ENCODE measurements around the gene ANO4. TPM values are rescaled to one million over a fixed set of nuclear protein-coding genes. Genes with fewer than 3 reads are reported as not detected.

The ANO4 gene
- polyA plus RNA-seq, 1 donor from 2014 or later = not detected

DNA sequence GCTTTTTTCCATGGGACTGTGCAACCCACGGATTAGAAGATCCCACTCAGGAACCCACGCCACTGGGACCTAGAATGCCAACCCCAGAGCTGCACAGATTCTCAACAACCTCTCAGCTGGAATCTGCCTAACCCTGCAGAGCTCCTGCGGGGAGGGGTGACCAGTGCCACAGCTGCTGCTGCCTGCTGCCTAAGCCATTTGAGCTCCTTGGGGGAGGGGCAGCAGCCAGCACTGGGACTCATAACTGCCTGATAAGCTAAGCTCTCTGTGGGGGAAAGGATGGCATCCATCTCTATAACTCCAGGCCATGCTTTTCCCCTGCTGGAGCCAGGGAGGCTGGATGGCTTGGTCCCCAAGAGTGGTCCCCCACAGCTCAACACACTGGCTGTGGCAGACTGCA is 232.6 kb downstream of the ANO4 start:
- peaks cover 3% of the 10 kb centered on the region for H3K36me3 Mint-ChIP-seq
- H3K4me1 Mint-ChIP-seq = no peaks in the 10 kb centered on the region
- no peak overlapping the region for H3K27ac Mint-ChIP-seq
- no peaks in the 10 kb centered on the region for H3K27me3 Mint-ChIP-seq
- no peak overlapping the region for H3K4me3 Mint-ChIP-seq
- peaks cover 9 to 17% (median 16%) of the 10 kb centered on the region in 3 donors for H3K9me3 Mint-ChIP-seq

DNA sequence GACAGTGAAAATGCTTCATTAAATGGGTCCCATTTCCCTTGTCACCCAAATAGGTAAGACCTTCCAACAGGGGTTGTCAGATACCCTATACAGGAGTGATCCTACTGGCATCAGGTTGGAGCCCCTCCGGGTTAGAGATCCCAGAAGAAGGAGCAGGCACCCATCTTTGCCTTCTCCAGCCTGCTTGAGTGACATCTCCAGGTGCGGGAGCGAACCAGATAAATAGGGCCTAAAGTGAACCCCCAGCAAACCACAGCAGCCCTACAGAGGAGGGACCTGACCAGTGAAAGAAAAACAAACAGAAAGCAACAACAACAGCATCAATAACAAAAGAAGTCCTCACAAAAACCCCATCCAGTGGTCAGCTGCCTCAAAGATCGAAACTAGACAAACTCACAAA is 233.2 kb downstream of the ANO4 start:
- Mint-ChIP-seq H3K27me3 (no peaks in the 10 kb centered on the region), H3K36me3 (peaks cover 3% of the 10 kb centered on the region), H3K4me3 (no peak overlapping the region), H3K4me1 (no peaks in the 10 kb centered on the region), H3K27ac (no peak overlapping the region), H3K9me3 (peaks cover 10 to 17% (median 15%) of the 10 kb centered on the region in 3 donors)

DNA sequence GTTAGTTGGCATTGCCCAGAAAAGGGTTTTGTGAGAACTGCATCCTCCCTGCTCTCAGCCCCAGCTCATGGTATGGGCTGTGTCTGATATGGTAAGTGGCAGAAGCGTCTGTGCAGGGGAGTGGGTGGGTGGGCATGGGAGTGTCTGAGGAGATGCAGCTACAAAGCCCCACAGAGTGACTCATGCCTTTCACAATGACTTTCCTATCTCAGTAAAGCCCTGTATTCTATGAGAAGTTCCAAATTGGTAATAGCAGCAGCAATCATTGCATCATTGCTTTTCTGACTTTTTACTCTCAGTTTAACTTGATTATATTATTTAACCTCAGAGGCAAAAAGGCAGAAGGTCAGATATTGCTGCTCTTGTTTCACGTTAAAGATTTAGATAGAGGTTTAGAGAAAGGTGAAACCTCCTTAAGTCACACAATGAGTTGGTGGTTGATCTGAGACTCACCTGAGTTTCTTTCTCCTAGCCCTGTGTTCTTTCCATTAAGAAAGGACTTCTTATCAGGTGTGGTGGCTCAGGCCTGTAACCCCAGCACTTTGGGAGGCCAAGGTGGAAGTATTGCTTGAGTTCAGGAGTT is 243.8 kb downstream of the ANO4 start:
- Mint-ChIP-seq H3K9me3 (peaks cover 0 to 2% (median 0%) of the 10 kb centered on the region in 3 donors), H3K4me1 (no peaks in the 10 kb centered on the region), H3K27me3 (no peaks in the 10 kb centered on the region), H3K4me3 (no peak overlapping the region), H3K36me3 (no peaks in the 10 kb centered on the region), H3K27ac (no peak overlapping the region)

DNA sequence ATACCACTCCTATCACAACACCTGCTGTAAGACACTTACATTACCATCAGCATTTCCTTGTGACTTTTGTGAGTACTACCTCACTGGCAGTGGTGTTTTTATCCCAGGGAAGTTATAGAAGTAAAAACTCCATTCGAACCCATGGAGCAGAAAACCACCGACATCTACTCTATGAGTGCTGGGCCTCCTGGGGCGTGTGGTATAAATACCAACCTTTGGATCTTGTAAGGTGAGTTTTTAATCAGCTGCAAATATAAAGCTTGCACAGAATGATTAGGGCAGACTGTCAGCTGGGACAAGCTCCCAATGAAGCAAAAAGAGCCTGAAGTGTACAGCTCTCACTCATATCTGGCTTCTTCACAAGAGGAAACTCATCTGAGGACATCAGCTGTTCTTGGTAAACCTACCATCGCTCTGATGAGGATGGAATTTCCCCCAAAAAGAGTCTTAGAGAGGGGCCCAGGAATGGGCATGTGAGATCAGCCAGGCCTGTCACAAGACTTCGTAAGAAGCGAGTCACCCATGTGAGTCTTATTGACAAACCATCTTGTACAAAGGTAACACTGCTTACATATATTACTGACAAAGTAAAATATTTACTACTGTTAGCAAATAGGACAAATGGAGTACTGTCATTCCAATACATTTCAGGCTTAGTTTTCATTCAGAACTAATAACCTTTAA is 245.4 kb downstream of the ANO4 start:
- Mint-ChIP-seq H3K27ac (no peak overlapping the region), H3K36me3 (no peaks in the 10 kb centered on the region), H3K27me3 (no peaks in the 10 kb centered on the region), H3K9me3 (peaks cover 0 to 2% (median 0%) of the 10 kb centered on the region in 3 donors), H3K4me1 (no peaks in the 10 kb centered on the region), H3K4me3 (no peak overlapping the region)

DNA sequence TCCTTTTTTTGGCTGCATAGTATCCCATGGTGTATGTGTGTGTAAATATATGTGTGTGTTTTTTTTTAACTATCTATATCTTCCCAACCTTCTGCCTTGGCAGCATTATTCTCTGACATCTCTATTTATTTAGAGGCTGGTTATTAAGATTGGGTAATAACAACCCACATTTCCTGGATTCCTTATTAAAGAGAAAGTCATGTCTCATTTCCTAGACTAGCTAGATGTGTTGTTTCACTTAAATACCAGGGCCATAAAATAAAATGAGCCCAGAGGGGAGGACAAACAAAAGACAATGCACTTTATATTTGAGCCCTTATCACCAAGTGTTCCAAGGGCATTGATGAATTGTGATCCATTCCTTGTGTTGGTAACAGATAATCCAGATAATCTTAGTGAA is 246.4 kb downstream of the ANO4 start:
- H3K27me3 Mint-ChIP-seq = no peaks in the 10 kb centered on the region
- no peak overlapping the region for H3K4me3 Mint-ChIP-seq
- no peak overlapping the region for H3K27ac Mint-ChIP-seq
- peaks cover 0 to 2% (median 0%) of the 10 kb centered on the region in 3 donors for H3K9me3 Mint-ChIP-seq
- H3K36me3 Mint-ChIP-seq = peaks cover 2% of the 10 kb centered on the region
- no peaks in the 10 kb centered on the region for H3K4me1 Mint-ChIP-seq

DNA sequence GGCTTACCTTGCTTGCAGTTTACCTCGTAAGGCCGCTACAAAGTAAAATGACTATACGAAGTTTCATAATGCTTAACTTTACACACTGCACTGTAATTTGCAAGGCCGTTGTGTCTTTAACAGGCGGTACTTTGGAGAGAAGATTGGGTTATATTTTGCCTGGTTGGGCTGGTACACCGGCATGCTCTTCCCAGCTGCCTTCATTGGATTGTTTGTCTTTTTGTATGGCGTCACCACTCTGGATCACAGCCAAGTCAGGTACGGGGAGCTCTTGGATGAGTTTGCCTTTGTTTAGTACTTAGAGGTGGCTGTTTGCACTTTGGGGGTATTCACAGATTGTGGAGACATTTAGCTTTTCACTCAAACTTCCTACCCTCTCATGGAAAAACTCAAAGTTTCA is 247.6 kb downstream of the ANO4 start:
- Mint-ChIP-seq H3K27me3 (peaks cover 3% of the 10 kb centered on the region), H3K4me1 (no peaks in the 10 kb centered on the region), H3K9me3 (peaks cover 0 to 2% (median 0%) of the 10 kb centered on the region in 3 donors), H3K4me3 (no peak overlapping the region), H3K36me3 (peaks cover 2% of the 10 kb centered on the region), H3K27ac (no peak overlapping the region)

DNA sequence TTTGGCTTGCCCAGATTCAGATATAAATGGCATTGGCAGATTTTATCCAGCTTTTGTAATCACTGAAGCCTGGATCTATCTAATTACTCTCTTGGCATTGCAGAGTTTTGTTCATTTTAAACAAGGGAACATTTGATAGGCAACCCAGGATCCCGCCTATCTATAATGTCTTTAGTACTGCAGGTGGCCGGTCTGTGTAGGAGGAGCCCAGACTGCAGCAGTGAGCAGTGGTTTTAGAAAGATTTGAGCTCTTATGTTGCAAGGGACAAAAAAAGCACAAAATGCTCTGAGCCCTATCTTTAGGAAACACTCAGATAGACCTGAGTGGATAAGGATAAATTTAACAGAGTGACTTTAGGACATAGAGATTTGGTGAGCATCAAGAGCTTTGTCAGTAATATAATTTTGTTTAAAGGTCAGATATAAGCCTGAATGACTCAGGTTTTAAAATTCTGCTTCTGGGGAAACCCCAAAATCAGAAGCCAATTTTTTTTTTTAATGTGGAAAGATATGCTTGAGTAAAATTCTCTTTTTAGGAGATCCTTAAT is 250.0 kb downstream of the ANO4 start:
- Mint-ChIP-seq H3K9me3 (peaks cover 0 to 2% (median 0%) of the 10 kb centered on the region in 3 donors), H3K4me3 (no peak overlapping the region), H3K27ac (no peak overlapping the region), H3K36me3 (peaks cover 2% of the 10 kb centered on the region), H3K4me1 (no peaks in the 10 kb centered on the region), H3K27me3 (peaks cover 3% of the 10 kb centered on the region)

DNA sequence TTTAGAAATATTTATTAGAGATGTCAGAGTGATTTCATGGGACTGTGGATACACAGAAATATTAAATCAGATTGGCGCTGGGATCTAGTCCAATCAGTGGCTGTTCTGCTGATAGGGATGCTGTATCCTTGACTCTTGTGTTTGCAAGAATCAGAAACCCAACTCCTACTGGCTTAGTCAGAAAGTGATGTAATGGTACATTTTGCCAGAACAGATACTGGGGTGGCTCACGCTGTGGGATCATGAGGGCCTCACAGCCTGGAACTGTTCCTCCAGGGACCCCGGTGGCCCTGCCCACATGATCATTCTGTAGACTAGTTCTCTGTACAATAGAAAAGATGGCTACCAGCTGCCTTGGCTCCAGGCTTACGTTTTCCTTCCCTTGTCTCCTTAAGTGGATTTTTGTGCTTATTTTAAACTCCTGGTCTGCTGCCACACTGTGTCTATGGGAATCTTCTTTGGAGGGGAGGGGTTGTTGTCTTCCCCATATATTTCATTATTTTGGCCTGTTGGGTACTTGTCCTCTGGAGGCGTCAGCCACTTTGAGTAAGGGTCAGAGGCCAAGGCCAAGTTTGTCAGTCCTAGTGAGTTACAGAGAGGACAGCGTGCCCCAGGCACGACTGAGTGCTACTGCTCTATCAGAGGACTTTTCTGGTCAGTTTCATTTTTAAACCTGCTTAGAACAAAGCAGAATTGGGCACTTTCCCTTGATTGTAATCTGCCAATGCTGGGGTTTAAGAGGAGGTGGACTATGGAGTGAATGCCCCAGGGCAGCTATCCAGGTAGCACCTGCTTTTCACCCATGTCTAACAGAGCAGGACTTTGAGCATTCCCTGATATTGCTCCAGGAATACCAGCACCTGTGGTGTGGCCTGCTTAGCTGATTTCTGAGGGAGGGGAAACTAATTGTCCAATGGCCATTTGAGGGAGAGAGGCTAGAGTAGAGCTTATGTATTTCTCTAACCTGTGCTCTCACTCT is 251.2 kb downstream of the ANO4 start:
- Mint-ChIP-seq H3K4me1 (no peaks in the 10 kb centered on the region), H3K27me3 (peaks cover 3% of the 10 kb centered on the region), H3K36me3 (peaks cover 2% of the 10 kb centered on the region), H3K9me3 (peaks cover 0 to 2% (median 0%) of the 10 kb centered on the region in 3 donors), H3K27ac (no peak overlapping the region), H3K4me3 (no peak overlapping the region)

DNA sequence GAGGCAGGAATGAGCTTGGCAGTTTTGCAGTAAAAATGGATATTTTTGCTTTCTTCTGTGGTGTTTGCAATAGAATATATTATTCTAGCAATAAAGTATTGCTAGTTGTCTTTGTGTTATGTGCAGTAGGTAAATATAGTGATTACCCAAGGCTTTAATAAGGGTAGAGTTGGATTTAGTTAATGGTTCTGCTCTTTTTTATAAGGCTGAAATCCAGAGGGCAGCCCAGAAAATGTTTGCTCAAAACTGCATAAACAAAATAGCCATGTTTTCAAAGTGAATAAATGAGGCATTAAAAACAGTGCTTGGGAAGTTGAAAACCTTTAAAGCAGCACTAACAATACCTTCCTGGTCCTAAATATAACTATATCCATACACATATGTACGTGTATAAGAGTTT is 253.1 kb downstream of the ANO4 start:
- no peaks in the 10 kb centered on the region for H3K4me1 Mint-ChIP-seq
- peaks cover 0 to 2% (median 0%) of the 10 kb centered on the region in 3 donors for H3K9me3 Mint-ChIP-seq
- H3K27ac Mint-ChIP-seq = no peak overlapping the region
- H3K36me3 Mint-ChIP-seq = peaks cover 2% of the 10 kb centered on the region
- no peak overlapping the region for H3K4me3 Mint-ChIP-seq
- peaks cover 3% of the 10 kb centered on the region for H3K27me3 Mint-ChIP-seq

DNA sequence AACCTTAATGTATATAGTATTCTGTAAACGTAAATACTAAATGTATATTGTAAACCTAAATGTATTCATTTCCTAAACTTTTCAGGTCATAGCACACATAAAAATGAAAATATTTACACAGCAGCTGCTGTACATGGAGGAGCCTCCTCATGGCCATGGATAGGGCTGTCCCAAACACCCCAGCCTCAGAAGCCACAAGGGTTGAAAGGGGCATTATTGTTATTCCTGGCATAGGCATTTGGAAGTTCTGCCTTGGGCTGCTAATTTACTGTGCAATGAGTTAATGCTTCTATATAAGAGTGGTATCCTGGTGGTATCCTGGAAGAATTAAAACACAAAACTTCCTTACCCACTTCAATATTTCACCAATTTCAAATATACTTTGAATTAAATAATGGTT is 256.1 kb downstream of the ANO4 start:
- Mint-ChIP-seq H3K27ac (no peak overlapping the region), H3K4me3 (no peak overlapping the region), H3K36me3 (peaks cover 3% of the 10 kb centered on the region), H3K9me3 (peaks cover 0 to 3% (median 0%) of the 10 kb centered on the region in 3 donors), H3K4me1 (no peaks in the 10 kb centered on the region), H3K27me3 (peaks cover 3% of the 10 kb centered on the region)

DNA sequence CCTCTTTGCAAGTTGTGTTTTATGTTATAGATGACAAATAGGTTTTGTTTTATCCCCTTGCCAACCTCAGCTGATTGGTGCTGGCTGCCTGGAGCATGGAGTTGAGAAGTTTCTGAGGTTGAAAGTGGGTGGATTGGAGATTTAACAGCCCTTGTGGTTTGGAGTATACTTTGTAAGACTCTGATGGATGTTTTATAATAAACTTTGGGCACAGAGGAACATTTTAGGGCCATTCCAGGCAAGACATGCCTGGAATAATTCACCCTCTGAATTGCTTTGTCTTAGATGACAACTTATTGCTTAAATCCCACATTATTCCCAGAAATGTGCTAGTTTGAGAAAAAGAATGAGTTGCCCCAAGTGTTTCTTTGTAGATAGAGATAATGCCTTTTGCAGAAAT is 256.6 kb downstream of the ANO4 start:
- Mint-ChIP-seq H3K9me3 (peaks cover 0 to 6% (median 0%) of the 10 kb centered on the region in 3 donors), H3K36me3 (peaks cover 1% of the 10 kb centered on the region), H3K27me3 (peaks cover 3% of the 10 kb centered on the region), H3K27ac (no peak overlapping the region), H3K4me1 (no peaks in the 10 kb centered on the region), H3K4me3 (no peak overlapping the region)

DNA sequence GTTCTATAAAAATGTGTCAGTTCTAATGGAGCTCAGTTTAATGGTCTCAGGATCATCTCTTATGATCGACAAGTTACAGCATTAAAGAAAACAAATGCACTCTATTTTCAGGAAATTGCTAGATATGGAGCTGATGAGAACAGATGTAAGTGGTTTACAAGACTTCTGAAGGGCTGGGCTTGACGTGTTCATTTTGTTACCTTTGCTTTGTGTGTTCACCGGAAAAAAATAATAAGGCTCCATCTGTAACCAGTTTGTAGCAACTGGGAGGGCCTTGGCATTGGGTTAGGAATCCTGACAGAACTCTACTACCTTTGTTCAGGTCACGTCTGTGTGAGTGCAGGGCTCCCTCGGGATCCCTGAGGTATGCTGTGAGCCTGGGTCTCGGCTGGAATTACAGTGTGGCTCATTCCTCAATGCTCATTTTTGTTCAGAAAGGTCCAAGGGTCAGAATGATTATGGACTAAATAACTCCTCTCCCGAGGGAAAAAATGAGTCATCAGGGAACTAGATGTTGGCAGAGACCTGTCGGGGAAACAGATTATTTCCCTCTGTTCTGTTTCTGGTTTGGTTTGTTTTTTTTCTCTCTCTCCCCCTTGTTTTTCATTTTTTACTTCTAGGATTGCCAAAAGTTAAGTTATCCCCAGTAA is 257.4 kb downstream of the ANO4 start:
- Mint-ChIP-seq H3K4me3 (no peak overlapping the region), H3K9me3 (peaks cover 0 to 6% (median 0%) of the 10 kb centered on the region in 3 donors), H3K27ac (no peak overlapping the region), H3K36me3 (peaks cover 1% of the 10 kb centered on the region), H3K27me3 (no peaks in the 10 kb centered on the region), H3K4me1 (no peaks in the 10 kb centered on the region)

DNA sequence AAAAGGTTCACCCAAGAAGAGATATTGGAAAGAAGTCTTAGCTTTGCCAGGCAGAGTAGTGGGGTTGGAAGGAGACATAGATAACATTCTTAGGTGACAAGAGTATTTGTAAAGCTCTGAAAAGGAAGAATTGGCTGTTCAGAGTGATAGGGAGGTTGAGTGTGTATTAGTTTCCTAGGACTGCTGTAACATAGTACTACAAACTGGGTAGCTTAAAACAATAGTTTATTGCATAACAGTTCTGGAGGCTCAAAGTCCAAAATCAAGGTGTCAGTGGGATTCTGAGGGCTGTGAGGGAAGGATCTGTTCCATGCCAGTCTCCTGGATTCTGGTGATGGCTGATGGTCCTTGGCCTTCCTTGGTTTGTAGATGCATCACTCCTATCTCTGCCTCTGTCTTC is 258.6 kb downstream of the ANO4 start:
- peaks cover 1% of the 10 kb centered on the region for H3K36me3 Mint-ChIP-seq
- no peak overlapping the region for H3K4me3 Mint-ChIP-seq
- peaks cover 0 to 6% (median 4%) of the 10 kb centered on the region in 3 donors for H3K9me3 Mint-ChIP-seq
- no peaks in the 10 kb centered on the region for H3K4me1 Mint-ChIP-seq
- no peaks in the 10 kb centered on the region for H3K27me3 Mint-ChIP-seq
- no peak overlapping the region for H3K27ac Mint-ChIP-seq

DNA sequence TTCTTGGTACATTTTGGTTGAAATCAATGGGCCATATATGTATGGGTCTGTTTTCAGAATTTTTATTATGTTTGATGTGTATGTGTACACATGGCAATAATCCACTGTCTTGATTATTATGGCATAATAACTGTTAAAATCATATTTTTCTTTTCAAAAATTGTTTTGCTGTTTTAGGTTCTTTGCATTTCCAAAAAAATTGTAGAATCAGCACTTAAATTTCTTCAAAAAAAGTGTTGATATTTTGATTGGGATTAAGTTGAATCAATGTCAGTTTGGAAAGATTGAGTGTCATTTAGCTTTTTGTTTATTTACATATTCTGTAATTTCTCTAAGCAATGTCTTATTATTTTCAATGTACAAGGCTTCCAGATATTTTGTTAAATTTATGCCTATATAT is 261.4 kb downstream of the ANO4 start:
- no peaks in the 10 kb centered on the region for H3K4me1 Mint-ChIP-seq
- no peak overlapping the region for H3K27ac Mint-ChIP-seq
- H3K27me3 Mint-ChIP-seq = no peaks in the 10 kb centered on the region
- H3K36me3 Mint-ChIP-seq = peaks cover 1% of the 10 kb centered on the region
- no peak overlapping the region for H3K4me3 Mint-ChIP-seq
- H3K9me3 Mint-ChIP-seq = peaks cover 0 to 6% (median 4%) of the 10 kb centered on the region in 3 donors
